ENCODE results near the gene USP24.
"Not testable (repeated sequence)": the region's sequence is repeated elsewhere in the genome, so short reads cannot be mapped to it uniquely, and the experiment has no call there.

DNA sequence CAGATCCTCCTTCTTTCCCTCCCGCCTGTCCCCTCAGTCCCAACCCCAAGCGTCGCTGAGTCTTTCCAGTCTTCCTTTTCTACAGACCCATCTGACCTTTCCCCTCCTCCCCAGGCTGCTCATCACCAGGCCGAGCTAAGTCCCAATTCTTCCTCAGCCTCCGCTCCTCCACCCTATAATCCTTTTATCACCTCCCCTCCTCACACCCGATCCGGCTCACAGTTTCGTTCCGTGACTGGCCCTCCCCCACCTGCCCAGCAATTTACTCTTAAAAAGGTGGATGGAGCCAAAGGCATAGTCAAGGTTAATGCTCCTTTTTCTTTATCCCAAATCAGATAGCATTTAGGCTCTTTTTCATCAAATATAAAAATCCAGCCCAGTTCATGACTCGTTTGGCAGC, 191.0 kb downstream of the USP24 start:
- TF ChIP-seq, protein P1, sequence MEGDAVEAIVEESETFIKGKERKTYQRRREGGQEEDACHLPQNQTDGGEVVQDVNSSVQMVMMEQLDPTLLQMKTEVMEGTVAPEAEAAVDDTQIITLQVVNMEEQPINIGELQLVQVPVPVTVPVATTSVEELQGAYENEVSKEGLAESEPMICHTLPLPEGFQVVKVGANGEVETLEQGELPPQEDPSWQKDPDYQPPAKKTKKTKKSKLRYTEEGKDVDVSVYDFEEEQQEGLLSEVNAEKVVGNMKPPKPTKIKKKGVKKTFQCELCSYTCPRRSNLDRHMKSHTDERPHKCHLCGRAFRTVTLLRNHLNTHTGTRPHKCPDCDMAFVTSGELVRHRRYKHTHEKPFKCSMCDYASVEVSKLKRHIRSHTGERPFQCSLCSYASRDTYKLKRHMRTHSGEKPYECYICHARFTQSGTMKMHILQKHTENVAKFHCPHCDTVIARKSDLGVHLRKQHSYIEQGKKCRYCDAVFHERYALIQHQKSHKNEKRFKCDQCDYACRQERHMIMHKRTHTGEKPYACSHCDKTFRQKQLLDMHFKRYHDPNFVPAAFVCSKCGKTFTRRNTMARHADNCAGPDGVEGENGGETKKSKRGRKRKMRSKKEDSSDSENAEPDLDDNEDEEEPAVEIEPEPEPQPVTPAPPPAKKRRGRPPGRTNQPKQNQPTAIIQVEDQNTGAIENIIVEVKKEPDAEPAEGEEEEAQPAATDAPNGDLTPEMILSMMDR (IDR thresholded peaks at IDR 0.05): not testable (repeated sequence)
- not testable (repeated sequence) for TF ChIP-seq EZH2 (IDR thresholded peaks at IDR 0.05; ENCODE audit: borderline replicate concordance, insufficient read depth, low read depth, low read length, poor library complexity, severe bottlenecking)

Measured in B cell (primary cell).